Heart right ventricle (tissue), 16 donors: ENCODE data around the gene SMYD3. TPM values are rescaled to one million over a fixed set of nuclear protein-coding genes. Genes with fewer than 3 reads are reported as not detected.

ENCODE experiments used
- ATAC-seq, 8 donors: fragments of 200-7000 bp; cut with Tn5 transposase; one replicate each; pipeline ENCODE4 v1.9.1; 2020; ENCODE audit warnings: mild to moderate bottlenecking in 8 of 8, moderate library complexity in 8 of 8, moderate number of reproducible peaks in 1 of 8
- DNase-seq, 2 donors: peaks; one replicate each; pipeline ENCODE4 v3.0.0-alpha.2; 2020
- H3K27ac ChIP-seq, 10 donors: fragments of 200-600 bp; sonication (generic) in 2 of 10; one replicate each; pipeline versions ENCODE4 v1.5.0 to v1.8.0; 2020 to 2022; ENCODE audit warnings: mild to moderate bottlenecking in 3 of 10
- H3K27me3 ChIP-seq, 7 donors: fragments of 200-600 bp; one replicate each; pipeline ENCODE4 v1.8.0; 2021 to 2022; ENCODE audit warnings: mild to moderate bottlenecking in 2 of 7
- H3K36me3 ChIP-seq, 9 donors: fragments of 200-600 bp; sonication (generic) in 1 of 9; one replicate each; pipeline versions ENCODE4 v1.5.0 to v1.8.0; 2020 to 2022; ENCODE audit warnings: mild to moderate bottlenecking in 2 of 9
- H3K4me1 ChIP-seq, 9 donors: fragments of 200-600 bp; sonication (generic) in 1 of 9; one replicate each; pipeline versions ENCODE4 v1.5.0 to v1.8.0; 2020 to 2022; ENCODE audit warnings: mild to moderate bottlenecking in 4 of 9
- H3K4me3 ChIP-seq, 10 donors: fragments of 200-600 bp; sonication (generic) in 2 of 10; one replicate each; pipeline versions ENCODE4 v1.5.0 to v1.8.0; 2020 to 2022; ENCODE audit warnings: mild to moderate bottlenecking in 7 of 10, moderate library complexity in 2 of 10
- H3K9me3 ChIP-seq, 11 donors: fragments of 200-600 bp in 10 of 11; sonication (generic) in 2 of 11; one replicate each; pipeline versions ENCODE4 v1.5.0 to v1.8.0; 2013 to 2022; ENCODE audit warnings: mild to moderate bottlenecking in 2 of 11, control low read depth in 1 of 11, moderate library complexity in 1 of 11
- CTCF ChIP-seq, 9 donors: fragments of 200-600 bp; sonication (generic) in 2 of 9; IDR thresholded peaks; one replicate each; pipeline versions ENCODE4 v1.5.0 to v1.8.0; 2021 to 2022; ENCODE audit warnings: antibody characterized with exemption in 9 of 9, mild to moderate bottlenecking in 5 of 9, moderate library complexity in 1 of 9
- WGBS, 2 donors: extraction: QIAGEN DNeasy Blood & Tissue Kit; methylation state at CpG; one replicate each; pipeline ENCODE4 v1.1.7; 2013; ENCODE audit warnings: inconsistent platforms in 1 of 2; 5-methylcytosine and 5-hydroxymethylcytosine counted together
- intact Hi-C, 10 donors: fragments of 100-400 bp; cut with DNase I; formaldehyde crosslinking; loops; one replicate each; pipeline versions ENCODE4 v1.11.1 to v1.14.2; 2022
- polyA plus RNA-seq, 2 donors: library from polyadenylated mRNA; stranded (reverse); fragments of 200-250 nt; gene quantifications; one replicate each; pipeline ENCODE4 v1.2.3, GENCODE V29; 2013
- total RNA-seq, 10 donors: library from RNA; stranded (reverse); fragmentation: NEBNext Ultra II Directional in 3 of 10; extraction: Animal tissue kit (Norgen Biotek cat#: 25700) in 3 of 10; gene quantifications; one replicate each; pipeline versions ENCODE4 v1.2.1 to v1.2.4, GENCODE V29; 2021 to 2023
- donor health status: Arrhythmogenic right ventricular cardiomyopathy.
- donor health status: ischemic (EF 13 %, LVEDD 7.1; RV severe dilation, severe dysfunction).
- donor health status: healthy with polysubstance abuse.
- donor health status: DM: no; HTN: yes; CAD: no.
- donor health status: DM: no; HTN: no; CAD: no.
- donor health status: ischemic (EF 25% LVEDD 6.9; RV normal size, moderate dysfunction).
- donor health status: ischemic (EF 25% LVEDD 5.7; RV mildly dilated, moderate dysfunction).
- donor health status: healthy.
- donor health status: DM: yes; HTN: yes; CAD: no.
- donor health status: Ischemic cardiomyopathy.
- donor health status: ischemic (EF 35%, LVEDD 5.7; RV mildly dilated, moderate dysfunction).
- donor health status: nonischemic (EF 11% LVEDD 7.7; RV severe dilation, severe dysfunction).
- donor health status: DM: yes; HTN: yes; CAD: no.
- donor health status: PGD.
- donor health status: ischemic (EF 29% LVEDD 5.4; RV normal size, mild dysfunction).
- donor health status: nonischemic (EF 23%, LVEDD 6.1; RV moderate dilation, normal function).

The SMYD3 gene
- total and polyA plus RNA-seq, 12 donors, result 5.9 to 13.9 (median 8.1) TPM

- no peaks in the 10 kb centered on the region for H3K27me3 ChIP-seq
- H3K9me3 ChIP-seq, result no peaks in the 10 kb centered on the region
- ATAC-seq (no peak), DNase-seq (no peak)
- 95 to 99% methylated on average over 2 of the region's 2 CpGs for WGBS, 2 donors
- no peaks in the 10 kb centered on the region for H3K36me3 ChIP-seq
- no peak overlapping the region for H3K4me3 ChIP-seq
- peaks cover 0 to 10% (median 0%) of the 10 kb centered on the region in 9 donors for H3K4me1 ChIP-seq
- no peak for TF ChIP-seq CTCF (IDR thresholded peaks at IDR 0.05)
- intact Hi-C loops, result no loop called here
- H3K27ac ChIP-seq, result no peak overlapping the region
Measured at GRCh38 chr1:246198115-246198816, 308.8 kb downstream of the SMYD3 start.

GRCh38 chr1:246197076-246197475 is 310.0 kb downstream of the SMYD3 start:
- H3K27ac ChIP-seq, result no peak overlapping the region
- WGBS, 2 donors, result 93 to 97% methylated on average over 9 of the region's 9 CpGs
- H3K9me3 ChIP-seq, result no peaks in the 10 kb centered on the region
- intact Hi-C loops, result no loop called here
- no peak overlapping the region for H3K4me3 ChIP-seq
- peaks cover 0 to 10% (median 0%) of the 10 kb centered on the region in 9 donors for H3K4me1 ChIP-seq
- ATAC-seq (no peak), DNase-seq (no peak)
- no peak for TF ChIP-seq CTCF (IDR thresholded peaks at IDR 0.05)
- no peaks in the 10 kb centered on the region for H3K27me3 ChIP-seq
- no peaks in the 10 kb centered on the region for H3K36me3 ChIP-seq

- DNase-seq (no peak), ATAC-seq (no peak)
- no peak for TF ChIP-seq CTCF (IDR thresholded peaks at IDR 0.05)
- no peaks in the 10 kb centered on the region for H3K36me3 ChIP-seq
- H3K4me1 ChIP-seq, result peaks cover 0 to 10% (median 0%) of the 10 kb centered on the region in 9 donors
- H3K4me3 ChIP-seq, result no peak overlapping the region
- WGBS, 2 donors, result 98 to 99% methylated on average over 7 of the region's 7 CpGs
- H3K9me3 ChIP-seq, result no peaks in the 10 kb centered on the region
- no peak overlapping the region for H3K27ac ChIP-seq
- no peaks in the 10 kb centered on the region for H3K27me3 ChIP-seq
- intact Hi-C loops, result no loop called here
Measured at GRCh38 chr1:246195296-246195695, 311.8 kb downstream of the SMYD3 start.

- no peaks in the 10 kb centered on the region for H3K9me3 ChIP-seq
- no peak for ATAC-seq
- H3K36me3 ChIP-seq, result no peaks in the 10 kb centered on the region
- H3K4me1 ChIP-seq, result no peaks in the 10 kb centered on the region
- no peak for TF ChIP-seq CTCF (IDR thresholded peaks at IDR 0.05)
- intact Hi-C loops, result no loop called here
- 90 to 93% methylated on average over 12 of the region's 12 CpGs for WGBS, 2 donors
- no peak overlapping the region for H3K4me3 ChIP-seq
- no peaks in the 10 kb centered on the region for H3K27me3 ChIP-seq
- no peak overlapping the region for H3K27ac ChIP-seq
- no peak for DNase-seq
Measured at GRCh38 chr1:246193537-246193936, 313.5 kb downstream of the SMYD3 start.
